ENCODE data around the gene ACSS3.

DNA sequence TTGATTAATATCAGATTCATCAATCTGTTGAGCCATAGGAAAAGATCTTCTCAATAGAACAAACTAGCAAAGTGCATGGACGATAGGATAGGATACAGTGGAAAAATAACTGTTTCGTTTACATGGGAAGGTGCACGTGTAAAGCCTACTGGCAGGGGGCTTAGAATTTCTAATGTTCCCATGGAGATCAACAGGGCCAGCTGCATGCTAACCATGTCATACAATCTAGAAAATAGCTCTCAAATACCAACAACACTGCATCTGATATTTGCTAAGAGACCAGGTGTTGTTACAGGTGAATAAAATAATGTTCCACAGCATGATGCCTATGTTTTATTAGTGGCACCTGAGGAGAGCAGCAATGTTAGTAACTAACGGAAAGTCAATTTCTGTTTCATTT lies 72.5 kb downstream of the ACSS3 start:
- TF ChIP-seq POLR2AphosphoS5 (IDR thresholded peaks at IDR 0.05): no peak
- TF ChIP-seq, protein P1, sequence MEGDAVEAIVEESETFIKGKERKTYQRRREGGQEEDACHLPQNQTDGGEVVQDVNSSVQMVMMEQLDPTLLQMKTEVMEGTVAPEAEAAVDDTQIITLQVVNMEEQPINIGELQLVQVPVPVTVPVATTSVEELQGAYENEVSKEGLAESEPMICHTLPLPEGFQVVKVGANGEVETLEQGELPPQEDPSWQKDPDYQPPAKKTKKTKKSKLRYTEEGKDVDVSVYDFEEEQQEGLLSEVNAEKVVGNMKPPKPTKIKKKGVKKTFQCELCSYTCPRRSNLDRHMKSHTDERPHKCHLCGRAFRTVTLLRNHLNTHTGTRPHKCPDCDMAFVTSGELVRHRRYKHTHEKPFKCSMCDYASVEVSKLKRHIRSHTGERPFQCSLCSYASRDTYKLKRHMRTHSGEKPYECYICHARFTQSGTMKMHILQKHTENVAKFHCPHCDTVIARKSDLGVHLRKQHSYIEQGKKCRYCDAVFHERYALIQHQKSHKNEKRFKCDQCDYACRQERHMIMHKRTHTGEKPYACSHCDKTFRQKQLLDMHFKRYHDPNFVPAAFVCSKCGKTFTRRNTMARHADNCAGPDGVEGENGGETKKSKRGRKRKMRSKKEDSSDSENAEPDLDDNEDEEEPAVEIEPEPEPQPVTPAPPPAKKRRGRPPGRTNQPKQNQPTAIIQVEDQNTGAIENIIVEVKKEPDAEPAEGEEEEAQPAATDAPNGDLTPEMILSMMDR (IDR thresholded peaks at IDR 0.05): no peak
- TF ChIP-seq POLR2A (IDR thresholded peaks at IDR 0.05): no peak
